GM19193 (cell line): ENCODE results near the gene TMEM222.

Experiments used
- POLR2A ChIP-seq: IDR thresholded peaks from 4 replicates; pipeline ENCODE4 v1.6.1; 2011; ENCODE audit not compliant: insufficient read depth, insufficient read length; ENCODE audit errors: extremely low read depth

TMEM222 gene

DNA sequence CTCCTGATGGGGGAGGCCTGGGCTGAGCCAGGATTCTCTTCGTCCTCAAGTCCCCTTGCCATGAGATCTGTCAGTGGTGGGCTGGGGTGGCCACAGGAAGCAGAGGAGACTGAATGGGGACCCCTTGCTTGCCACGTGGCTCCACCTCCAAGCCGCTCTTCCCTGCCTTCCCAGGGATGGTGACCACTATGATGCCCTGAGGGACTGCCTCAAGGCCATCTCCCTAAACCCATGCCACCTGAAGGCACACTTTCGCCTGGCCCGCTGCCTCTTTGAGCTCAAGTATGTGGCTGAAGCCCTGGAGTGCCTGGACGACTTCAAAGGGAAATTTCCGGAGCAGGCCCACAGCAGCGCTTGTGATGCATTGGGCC is 20.9 kb upstream of the TMEM222 start:
- no peak for TF ChIP-seq POLR2A

- TF ChIP-seq POLR2A: no peak
Observed at GRCh38 chr1:27301582-27302199, 20.3 kb upstream of the TMEM222 start.

DNA sequence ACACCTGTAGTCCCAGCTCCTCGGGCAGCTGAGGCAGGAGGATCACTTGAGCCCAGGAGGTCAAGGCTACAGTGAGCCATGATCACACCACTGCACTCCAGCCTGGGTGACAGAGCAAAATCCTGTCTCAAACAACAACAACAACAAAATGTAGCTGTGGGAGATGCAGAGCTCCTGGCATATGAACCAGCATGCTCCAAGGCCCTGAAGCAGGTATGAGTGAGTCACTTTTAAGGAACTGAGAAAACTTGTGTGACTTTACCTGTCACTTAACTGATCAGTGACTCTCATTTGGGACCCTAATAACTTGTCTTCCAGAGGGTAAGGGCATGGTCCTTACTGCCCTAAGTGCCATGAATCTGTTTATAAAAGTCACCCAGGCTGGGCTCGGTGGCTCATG is 19.4 kb upstream of the TMEM222 start:
- TF ChIP-seq POLR2A: no peak

GRCh38 chr1:27303509-27303908 is 18.5 kb upstream of the TMEM222 start:
- no peak for TF ChIP-seq POLR2A

GRCh38 chr1:27306071-27306470 is 15.9 kb upstream of the TMEM222 start:
- no peak for TF ChIP-seq POLR2A

DNA sequence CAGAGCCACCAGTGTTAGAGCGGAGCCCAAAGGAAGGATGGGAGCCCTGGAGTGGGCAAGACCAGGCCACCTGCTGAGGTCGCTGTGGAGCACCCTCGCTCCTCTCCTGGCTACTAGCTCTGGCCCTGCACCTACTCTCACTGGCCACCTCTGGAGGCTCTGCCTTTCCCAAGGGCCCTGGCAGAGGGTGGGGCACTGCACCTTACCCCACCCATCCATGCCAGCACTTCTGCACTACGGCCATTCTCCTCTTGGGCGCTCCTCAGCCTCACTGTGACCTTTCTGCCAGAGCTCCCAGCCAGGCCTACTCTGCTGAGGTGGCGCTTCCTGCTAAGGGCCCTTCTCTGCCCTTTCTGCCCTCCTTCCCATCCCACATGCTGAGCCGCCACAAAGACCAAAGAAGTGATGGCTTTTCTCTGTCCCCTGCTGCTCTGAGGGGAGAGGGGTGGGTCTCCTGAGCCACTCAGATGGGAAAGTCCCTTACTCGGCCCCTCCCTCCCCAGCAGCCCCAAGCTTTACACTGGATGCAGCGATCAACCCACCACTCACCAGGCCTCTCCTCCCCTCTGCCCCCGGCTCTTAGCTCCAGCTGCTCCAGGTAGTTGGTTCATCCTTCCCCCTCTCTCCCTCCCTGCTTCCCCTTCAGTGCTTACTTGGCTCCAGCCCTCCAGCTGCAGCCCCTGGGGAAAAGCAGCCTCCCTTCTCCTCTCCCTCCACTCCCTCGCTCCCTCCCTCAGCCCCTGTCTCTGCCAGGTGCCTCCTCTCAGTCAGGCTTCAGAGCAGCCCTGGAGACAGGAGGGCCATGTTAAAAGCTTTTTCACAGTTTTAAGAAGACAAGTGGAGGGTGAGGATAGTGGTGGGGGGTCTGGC is 14.8 kb upstream of the TMEM222 start:
- no peak for TF ChIP-seq POLR2A

DNA sequence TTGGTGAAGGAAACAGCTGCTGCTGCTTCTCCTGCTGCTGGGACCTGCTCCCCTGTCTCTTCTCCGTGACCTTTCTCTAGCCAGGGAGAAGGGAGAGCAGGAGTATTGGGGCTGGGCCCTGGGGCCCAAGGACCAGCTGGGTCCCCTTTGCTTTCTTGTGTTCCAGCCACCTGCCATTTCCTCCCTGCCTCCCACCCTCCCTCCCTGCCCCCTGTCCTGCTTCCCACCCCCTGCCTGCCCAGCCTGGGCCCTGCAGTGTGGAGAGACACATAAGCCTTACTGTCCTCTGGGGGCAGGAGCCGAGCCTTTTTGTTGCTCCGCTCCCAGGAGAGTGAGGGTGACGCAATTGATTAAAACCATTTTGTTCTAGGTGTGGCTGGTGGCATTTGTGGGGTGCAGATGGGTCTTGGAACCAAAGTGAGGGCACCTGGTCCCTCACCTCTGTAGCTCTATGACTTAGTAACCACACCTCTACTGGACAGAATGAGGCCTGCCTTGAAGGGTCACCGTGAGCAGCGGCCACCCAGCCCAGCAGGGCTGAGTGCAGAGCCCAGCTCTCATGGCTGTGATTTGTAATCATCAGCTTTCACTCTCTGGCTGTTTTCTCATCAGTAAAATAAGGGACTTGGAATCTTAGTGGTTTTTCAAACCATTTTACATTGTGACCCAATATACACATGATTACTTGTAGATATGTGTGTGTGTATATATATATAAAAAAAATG is 13.9 kb upstream of the TMEM222 start:
- TF ChIP-seq POLR2A: no peak

GRCh38 chr1:27314169-27314568 is 7.8 kb upstream of the TMEM222 start:
- TF ChIP-seq POLR2A: no peak

DNA sequence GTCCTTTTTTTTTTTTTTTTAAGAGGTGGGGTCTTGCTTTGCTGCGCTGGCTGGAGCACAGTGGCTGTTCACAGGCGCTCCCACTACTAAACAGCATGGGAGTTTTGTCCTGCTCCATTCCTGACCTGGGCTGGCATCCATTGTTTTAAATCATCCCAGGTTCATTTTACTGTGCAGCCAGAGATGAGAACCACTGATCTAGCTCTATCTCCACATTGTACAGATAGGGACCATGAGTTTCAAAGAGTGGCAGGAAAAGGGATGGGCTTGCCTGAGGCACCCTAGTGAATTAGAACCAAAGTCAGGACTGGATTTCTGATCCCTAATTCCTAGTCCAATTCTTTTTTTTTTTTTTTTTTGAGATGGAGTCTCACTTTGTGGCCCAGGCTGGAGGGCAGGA is 7.2 kb upstream of the TMEM222 start:
- no peak for TF ChIP-seq POLR2A

- TF ChIP-seq POLR2A: no peak
Observed at GRCh38 chr1:27316860-27317259, 5.1 kb upstream of the TMEM222 start.

GRCh38 chr1:27318136-27318535 is 3.8 kb upstream of the TMEM222 start:
- no peak for TF ChIP-seq POLR2A

GRCh38 chr1:27318596-27318995 is 3.4 kb upstream of the TMEM222 start:
- no peak for TF ChIP-seq POLR2A

DNA sequence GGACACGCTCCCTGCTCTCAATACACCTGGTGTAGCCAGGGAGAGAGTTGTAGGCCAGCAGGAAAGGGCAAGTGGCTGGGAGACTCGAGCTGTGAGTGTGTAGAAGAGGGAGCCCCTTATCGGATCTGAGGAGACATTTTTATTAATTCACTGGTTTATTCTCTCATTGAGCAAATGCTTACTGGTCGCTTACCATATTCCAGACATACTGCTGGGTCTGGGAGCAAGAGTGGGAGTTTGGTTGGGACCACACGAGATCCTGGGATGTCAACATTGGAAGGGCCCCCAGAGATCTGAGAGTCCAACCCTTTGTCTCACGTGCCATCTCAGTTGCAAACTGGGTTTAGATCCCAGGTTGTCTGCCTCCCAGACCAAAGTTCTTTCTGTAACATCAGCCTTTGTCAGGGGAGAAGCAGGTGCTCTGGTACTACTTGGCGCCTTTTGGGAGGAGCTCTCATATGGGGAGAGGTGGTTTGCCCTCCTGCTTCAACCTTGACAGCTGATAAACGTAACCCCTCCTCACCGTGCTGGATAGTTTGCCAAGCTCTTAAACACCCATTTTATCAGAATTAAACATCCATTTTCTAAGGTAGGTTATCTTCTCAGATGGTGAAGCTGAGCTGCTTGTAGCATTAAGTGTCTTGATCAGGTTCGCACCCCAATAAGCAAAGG is 742 bp downstream of the TMEM222 start:
- no peak for TF ChIP-seq POLR2A

- TF ChIP-seq POLR2A: no peak
Observed at GRCh38 chr1:27325286-27325685, 3.3 kb downstream of the TMEM222 start.

GRCh38 chr1:27327964-27328363 is 6.0 kb downstream of the TMEM222 start:
- no peak for TF ChIP-seq POLR2A
